ENCODE measurements around the gene TPK1.

GRCh38 chr7:144659211-144659610, 176.6 kb downstream of the TPK1 start:
- TF ChIP-seq ZNF543 (CRISPR knock-in tag; IDR thresholded peaks at IDR 0.05), result no peak
- TF ChIP-seq, protein P1, sequence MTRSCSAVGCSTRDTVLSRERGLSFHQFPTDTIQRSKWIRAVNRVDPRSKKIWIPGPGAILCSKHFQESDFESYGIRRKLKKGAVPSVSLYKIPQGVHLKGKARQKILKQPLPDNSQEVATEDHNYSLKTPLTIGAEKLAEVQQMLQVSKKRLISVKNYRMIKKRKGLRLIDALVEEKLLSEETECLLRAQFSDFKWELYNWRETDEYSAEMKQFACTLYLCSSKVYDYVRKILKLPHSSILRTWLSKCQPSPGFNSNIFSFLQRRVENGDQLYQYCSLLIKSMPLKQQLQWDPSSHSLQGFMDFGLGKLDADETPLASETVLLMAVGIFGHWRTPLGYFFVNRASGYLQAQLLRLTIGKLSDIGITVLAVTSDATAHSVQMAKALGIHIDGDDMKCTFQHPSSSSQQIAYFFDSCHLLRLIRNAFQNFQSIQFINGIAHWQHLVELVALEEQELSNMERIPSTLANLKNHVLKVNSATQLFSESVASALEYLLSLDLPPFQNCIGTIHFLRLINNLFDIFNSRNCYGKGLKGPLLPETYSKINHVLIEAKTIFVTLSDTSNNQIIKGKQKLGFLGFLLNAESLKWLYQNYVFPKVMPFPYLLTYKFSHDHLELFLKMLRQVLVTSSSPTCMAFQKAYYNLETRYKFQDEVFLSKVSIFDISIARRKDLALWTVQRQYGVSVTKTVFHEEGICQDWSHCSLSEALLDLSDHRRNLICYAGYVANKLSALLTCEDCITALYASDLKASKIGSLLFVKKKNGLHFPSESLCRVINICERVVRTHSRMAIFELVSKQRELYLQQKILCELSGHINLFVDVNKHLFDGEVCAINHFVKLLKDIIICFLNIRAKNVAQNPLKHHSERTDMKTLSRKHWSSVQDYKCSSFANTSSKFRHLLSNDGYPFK (CRISPR knock-in tag; IDR thresholded peaks at IDR 0.05; ENCODE audit: borderline replicate concordance), result no peak
- no peak for TF ChIP-seq CC2D1A (CRISPR knock-in tag; IDR thresholded peaks at IDR 0.05)
- no peak for TF ChIP-seq SRF (IDR thresholded peaks at IDR 0.05; ENCODE audit: low read depth, low read length)
- TF ChIP-seq POLR2AphosphoS5 (IDR thresholded peaks at IDR 0.05; ENCODE audit: low read depth, low read length), result no peak
- TF ChIP-seq, protein P2, sequence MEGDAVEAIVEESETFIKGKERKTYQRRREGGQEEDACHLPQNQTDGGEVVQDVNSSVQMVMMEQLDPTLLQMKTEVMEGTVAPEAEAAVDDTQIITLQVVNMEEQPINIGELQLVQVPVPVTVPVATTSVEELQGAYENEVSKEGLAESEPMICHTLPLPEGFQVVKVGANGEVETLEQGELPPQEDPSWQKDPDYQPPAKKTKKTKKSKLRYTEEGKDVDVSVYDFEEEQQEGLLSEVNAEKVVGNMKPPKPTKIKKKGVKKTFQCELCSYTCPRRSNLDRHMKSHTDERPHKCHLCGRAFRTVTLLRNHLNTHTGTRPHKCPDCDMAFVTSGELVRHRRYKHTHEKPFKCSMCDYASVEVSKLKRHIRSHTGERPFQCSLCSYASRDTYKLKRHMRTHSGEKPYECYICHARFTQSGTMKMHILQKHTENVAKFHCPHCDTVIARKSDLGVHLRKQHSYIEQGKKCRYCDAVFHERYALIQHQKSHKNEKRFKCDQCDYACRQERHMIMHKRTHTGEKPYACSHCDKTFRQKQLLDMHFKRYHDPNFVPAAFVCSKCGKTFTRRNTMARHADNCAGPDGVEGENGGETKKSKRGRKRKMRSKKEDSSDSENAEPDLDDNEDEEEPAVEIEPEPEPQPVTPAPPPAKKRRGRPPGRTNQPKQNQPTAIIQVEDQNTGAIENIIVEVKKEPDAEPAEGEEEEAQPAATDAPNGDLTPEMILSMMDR (CRISPR knock-in tag; IDR thresholded peaks at IDR 0.05), result no peak
- no peak for TF ChIP-seq ZNF317 (CRISPR knock-in tag; IDR thresholded peaks at IDR 0.05)
- TF ChIP-seq, protein P3, sequence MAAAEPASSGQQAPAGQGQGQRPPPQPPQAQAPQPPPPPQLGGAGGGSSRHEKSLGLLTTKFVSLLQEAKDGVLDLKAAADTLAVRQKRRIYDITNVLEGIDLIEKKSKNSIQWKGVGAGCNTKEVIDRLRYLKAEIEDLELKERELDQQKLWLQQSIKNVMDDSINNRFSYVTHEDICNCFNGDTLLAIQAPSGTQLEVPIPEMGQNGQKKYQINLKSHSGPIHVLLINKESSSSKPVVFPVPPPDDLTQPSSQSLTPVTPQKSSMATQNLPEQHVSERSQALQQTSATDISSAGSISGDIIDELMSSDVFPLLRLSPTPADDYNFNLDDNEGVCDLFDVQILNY (CRISPR knock-in tag; conservative IDR thresholded peaks at IDR 0.05), result no peak
- TF ChIP-seq NFE2L1 (CRISPR knock-in tag; IDR thresholded peaks at IDR 0.05; ENCODE audit: borderline replicate concordance), result no peak
- TF ChIP-seq, protein P4, sequence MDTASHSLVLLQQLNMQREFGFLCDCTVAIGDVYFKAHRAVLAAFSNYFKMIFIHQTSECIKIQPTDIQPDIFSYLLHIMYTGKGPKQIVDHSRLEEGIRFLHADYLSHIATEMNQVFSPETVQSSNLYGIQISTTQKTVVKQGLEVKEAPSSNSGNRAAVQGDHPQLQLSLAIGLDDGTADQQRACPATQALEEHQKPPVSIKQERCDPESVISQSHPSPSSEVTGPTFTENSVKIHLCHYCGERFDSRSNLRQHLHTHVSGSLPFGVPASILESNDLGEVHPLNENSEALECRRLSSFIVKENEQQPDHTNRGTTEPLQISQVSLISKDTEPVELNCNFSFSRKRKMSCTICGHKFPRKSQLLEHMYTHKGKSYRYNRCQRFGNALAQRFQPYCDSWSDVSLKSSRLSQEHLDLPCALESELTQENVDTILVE (CRISPR knock-in tag; IDR thresholded peaks at IDR 0.05), result no peak
- TF ChIP-seq CREM (IDR thresholded peaks at IDR 0.05), result no peak
- no peak for TF ChIP-seq CREM (CRISPR knock-in tag; IDR thresholded peaks at IDR 0.05)
- no peak for TF ChIP-seq TCF7L2 (IDR thresholded peaks at IDR 0.05; ENCODE audit: low read depth, low read length)
- no peak for TF ChIP-seq HMG20B (CRISPR knock-in tag; conservative IDR thresholded peaks at IDR 0.05)
- no peak for TF ChIP-seq CHD4 (IDR thresholded peaks at IDR 0.05; ENCODE audit: borderline replicate concordance, low read length)

Measured in HepG2 (cell line).